Kasumi-1 (cell line): ENCODE results near the gene FKBP4.

Source experiments
- DNase-seq, 2 experiments: peaks; one replicate each; lab custom pipeline; 2025; lab: John Stamatoyannopoulos, UW

The FKBP4 gene

GRCh38 chr12:2813214-2814185, 18.7 kb downstream of the FKBP4 start:
- DNase-seq, result peak; percentile 76 to 79

GRCh38 chr12:2819810-2820209, 25.0 kb downstream of the FKBP4 start:
- DNase-seq, result no peak

- no peak for DNase-seq
Observed at GRCh38 chr12:2820432-2820831, 25.7 kb downstream of the FKBP4 start.

DNA sequence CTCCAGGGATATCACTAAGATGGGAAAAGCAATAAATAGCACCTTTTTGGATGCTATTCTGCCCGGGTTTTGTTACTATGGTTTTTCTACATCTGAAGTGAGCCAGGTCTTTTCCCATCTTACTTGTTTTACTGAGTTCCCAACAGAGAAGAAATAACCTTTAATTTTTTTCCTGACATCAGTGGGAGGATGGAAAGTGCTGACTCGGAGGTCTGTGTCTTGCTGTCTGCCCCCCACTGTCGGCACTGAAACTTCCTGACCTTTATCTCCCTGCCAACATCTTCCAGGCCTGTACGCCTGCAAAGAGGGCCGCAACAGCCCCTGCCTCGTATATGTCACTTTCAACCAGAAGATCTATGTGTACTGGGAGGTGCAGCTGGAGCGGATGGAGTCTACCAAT, 28.7 kb downstream of the FKBP4 start:
- DNase-seq, result no peak

GRCh38 chr12:2824541-2824940, 29.8 kb downstream of the FKBP4 start:
- no peak for DNase-seq

DNA sequence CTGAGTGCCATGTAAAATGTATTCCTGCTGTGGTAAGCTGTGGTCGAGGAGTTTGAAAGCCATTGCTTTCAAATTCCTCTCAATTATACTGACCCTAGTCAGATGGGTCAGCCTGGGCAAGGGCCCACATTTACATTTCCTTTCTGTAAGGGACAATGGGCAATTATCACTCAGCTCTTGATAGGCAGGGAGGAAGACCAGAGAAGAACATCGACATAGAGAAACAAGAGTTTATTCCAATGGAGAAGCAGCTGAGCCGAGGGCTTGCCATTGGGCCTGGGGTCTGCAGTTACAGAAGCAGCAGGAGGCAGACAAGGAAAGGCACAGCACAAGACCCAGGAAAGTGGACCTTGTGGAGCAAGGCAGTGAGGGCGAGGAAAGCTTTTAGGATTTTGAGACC, 30.4 kb downstream of the FKBP4 start:
- no peak for DNase-seq

DNA sequence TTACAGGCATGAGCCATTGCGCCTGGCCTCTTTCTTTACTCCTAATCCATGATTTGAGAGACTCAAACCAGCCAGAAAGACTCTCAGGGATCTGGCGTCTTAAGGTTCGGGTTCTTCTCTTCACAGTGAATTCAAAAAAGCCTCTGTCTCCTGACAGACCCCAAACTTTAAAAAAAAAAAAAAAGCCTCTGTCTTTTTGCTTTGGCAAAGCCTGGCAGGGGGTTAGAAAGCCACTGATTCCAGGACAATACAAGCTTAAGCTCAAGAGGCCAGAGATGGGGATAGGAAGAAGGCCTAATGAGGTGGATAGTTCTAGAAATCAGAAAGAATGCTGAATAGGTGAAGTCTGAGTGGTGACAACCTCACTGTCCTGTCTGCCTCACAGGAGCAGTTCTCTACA, 31.3 kb downstream of the FKBP4 start:
- no peak for DNase-seq

GRCh38 chr12:2826721-2827515, 32.1 kb downstream of the FKBP4 start:
- DNase-seq, result no peak

DNA sequence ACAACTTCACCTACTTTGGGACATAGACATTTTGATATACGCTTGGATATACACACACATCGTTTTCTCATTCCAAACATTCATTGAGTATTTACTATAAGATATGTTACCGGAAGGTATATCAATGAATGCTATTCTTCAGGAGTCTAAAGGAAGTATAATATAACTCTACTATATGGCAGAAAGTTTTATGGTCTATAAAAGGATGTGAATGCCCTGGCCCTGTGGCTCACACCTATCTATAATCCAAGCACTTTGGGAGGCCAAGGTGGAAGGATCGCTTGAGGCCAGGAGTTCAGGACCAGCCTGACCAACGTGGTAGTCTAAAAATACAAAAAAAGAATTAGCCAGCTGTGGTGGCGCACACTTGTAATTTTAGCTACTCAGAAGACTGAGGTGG, 34.5 kb downstream of the FKBP4 start:
- DNase-seq, result no peak

DNA sequence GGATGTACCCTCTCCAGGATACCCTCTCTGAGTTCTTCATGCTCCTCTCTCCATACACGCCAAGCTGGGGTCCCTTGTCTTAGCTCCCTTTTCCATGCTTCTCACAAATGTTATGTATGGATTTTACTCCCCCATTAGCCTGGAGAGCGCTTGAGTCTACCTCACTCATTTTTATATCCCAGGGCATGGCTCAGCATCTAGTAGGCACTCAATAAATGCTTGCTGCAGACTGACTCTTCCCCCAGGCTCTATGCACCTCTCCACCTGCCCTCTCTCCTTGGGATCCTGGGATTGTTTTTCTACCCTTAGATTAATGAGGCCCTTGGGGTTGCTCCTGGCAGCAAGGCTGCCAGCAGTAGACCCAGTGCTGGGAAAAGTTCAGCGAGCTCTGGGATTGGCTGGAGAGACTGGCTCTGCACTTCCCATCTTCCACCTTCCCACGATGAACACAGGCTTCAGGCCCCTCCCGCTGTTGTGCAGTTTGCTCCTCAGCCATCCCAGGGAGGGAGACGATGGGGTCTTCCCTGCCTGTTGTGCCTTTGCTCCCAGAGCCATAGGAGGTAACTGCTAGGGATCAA, 37.9 kb downstream of the FKBP4 start:
- DNase-seq, result no peak

- no peak for DNase-seq
Observed at GRCh38 chr12:2833327-2833726, 38.6 kb downstream of the FKBP4 start.

- DNase-seq, result no peak
Observed at GRCh38 chr12:2833810-2834209, 39.0 kb downstream of the FKBP4 start.

DNA sequence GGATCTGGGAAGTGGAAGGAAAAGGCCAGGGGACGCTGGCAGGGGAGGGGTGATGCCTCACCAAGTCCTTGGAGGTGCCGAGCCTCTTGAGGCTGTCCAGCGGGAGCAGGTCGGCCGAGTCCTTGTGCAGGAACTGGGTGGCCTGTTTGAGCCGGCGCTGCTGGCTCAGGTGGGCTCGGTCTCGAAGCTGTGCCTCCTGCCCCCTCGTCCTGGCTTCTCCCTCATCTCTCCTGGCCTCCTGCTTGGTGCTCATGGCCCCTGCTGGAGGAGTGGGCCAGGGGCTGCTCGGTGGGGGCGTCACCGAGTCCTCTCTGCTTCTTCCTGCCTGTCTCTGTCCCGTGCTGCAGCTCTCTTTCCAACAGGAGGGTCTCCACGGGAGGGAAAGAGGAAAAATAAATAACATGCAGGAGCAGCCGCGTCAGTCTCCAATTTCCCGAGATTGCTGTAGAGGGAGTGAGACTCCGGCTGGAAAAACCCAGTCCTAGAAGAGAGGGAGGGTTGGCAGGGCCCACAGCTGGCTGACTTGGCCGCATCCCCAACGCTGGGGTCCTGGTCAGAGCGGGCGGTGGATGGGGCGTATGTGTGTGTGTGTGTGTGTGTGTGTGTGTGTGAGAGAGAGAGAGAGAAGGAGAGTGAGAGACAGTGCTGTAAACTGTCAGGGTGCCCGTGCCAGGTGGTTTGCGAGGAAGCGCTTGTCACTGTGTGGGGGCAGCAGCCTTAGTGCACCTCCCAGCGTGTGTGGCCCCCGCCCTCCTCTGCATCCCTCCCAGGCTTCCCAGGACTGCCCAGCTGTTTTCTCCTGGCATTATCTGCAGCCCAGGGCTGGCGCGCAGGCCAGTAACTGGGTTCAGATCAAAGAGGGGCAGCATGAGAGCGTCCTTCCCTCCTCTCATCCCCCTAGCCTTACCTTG, 40.1 kb downstream of the FKBP4 start, which contains the start of gene NRIP2:
NRIP2 (minus strand) TSS at position 455 of the 911 bp plus-strand sequence; CDS start at position 403, 52 bp downstream.
- no peak for DNase-seq

DNA sequence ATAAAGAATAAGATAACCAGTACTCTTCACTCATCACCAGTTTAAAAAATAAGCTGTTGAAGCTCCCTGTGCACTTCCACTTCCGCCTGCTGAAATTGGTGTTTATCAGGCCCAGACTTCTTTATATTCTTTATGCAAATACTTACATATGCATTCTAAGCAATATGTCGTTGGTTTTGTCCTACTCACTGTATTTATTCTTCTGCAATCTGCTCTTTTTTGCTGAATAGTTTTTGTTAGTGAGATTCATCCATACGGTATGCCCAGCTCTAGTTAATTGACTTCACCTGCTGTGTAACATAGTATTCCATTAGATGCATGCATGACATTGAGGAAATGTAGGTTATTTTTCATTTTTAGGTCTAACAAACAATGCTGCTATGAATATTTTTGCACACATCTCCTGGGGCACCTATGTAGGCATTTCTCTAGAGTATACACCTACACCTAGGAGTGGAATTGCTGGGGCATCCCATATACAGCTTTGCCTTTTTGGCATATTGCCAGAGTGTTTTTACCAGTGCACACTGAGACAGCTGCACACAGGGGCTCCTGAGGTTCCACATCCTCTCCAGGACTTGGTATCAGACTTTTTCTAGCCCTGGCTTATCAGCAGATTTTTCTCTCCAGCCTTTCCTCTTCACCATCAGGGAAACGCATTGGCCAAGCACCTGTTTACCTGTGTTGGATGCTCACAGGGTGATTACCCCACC, 41.1 kb downstream of the FKBP4 start:
- no peak for DNase-seq

- no peak for DNase-seq
Observed at GRCh38 chr12:2836574-2836973, 41.8 kb downstream of the FKBP4 start.

- DNase-seq, result no peak
Observed at GRCh38 chr12:2841056-2841650, 46.4 kb downstream of the FKBP4 start.

- DNase-seq, result no peak
Observed at GRCh38 chr12:2842948-2843347, 48.2 kb downstream of the FKBP4 start.

DNA sequence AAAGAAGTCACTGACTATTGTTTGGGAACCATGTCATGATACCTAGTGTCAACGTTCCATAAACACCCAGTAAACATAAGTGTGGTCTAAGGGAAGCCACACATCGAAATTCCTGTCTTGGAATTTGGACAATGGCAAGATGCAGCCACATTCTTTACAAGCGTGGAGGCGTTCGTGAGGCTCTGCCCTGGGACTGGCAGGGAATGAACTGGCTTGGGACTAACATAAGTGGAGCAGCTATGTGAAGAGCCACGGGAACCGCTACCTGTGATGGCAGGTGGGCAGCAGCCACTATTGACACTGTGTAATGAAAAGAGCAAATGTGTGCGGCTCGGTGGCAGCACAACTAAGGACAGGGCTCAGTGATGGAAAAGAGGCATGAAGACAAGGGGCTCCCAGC, 50.0 kb downstream of the FKBP4 start:
- no peak for DNase-seq

DNA sequence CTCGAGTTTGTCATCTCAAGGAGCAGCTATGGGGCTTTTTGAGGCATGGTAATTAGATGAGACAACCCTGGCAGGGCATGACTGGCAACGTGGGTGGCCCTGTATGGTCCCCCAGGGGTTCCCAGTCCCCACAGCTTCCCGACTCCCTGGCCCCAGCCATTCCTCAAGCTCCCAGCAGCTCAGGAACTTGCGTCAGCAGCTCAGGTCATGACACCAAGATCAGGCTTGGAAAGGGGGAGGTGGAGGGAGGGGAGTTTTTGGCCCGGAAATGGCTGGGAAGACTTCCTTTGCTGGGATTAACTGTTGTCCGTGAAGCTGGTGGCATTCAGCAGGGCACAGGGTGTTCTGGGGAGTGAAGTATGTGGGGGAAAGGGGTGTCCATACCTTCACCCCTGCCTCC, 50.5 kb downstream of the FKBP4 start:
- no peak for DNase-seq

DNA sequence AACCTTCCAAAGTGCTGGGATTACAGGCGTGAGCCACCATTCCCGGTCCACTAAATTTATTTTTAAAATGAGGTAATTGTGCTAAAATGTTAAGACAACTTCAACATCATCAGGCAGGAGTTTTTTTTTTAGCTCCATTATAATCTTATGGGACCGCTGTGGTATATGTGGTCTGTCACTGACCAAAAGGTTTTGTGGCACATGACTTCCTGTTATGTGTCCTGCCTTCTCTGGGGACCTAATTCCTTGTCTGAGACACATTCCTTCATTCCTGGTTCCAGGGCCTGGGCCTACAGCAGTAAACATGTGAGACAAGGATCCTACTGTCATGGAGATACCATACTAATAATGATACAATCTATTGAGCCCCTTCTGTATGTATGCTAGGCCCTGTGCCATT, 57.2 kb downstream of the FKBP4 start:
- DNase-seq, result no peak
